Stomach (tissue), 9 donors: Measurements from ENCODE around the gene CTSF. TPM values are rescaled to one million over a fixed set of nuclear protein-coding genes. Genes with fewer than 3 reads are reported as not detected.

Experiments
- DNase-seq, 2 donors: peaks; one replicate each; pipeline versions ENCODE4 v3.0.0 to v3.0.0-alpha.2; 2013 to 2019
- H3K27ac ChIP-seq, 5 donors: fragments of 200-600 bp in 4 of 5; sonication (generic) in 4 of 5; one replicate each; pipeline ENCODE4 v1.5.1; 2013 to 2019; ENCODE audit warnings: mild to moderate bottlenecking in 1 of 5, moderate library complexity in 1 of 5
- H3K27me3 ChIP-seq, 3 donors: fragments of 200-600 bp; sonication (generic); one replicate each; pipeline ENCODE4 v1.5.1; 2017 to 2019; ENCODE audit warnings: mixed run types in 1 of 3
- H3K36me3 ChIP-seq, 4 donors: fragments of 200-600 bp; sonication (generic); 1 replicate in 3 of 4; 2 replicates in 1 of 4; pipeline ENCODE4 v1.5.1; 2016 to 2019
- H3K4me1 ChIP-seq, 4 donors: fragments of 200-600 bp; sonication (generic); one replicate each; pipeline ENCODE4 v1.5.1; 2016 to 2019
- H3K4me3 ChIP-seq, 4 donors: fragments of 200-600 bp; sonication (generic) in 3 of 4; one replicate each; pipeline ENCODE4 v1.5.1; 2016 to 2019; ENCODE audit warnings: mild to moderate bottlenecking in 1 of 4
- H3K9me3 ChIP-seq, 4 donors: fragments of 200-600 bp; sonication (generic); one replicate each; pipeline ENCODE4 v1.5.1; 2016 to 2019
- EP300 ChIP-seq: sonication (generic); formaldehyde crosslinking; IDR thresholded peaks from one replicate; pipeline ENCODE4 v1.6.1; 2017; ENCODE audit warnings: antibody characterized with exemption
- POLR2A ChIP-seq, 4 donors: fragments of 450-650 bp; IDR thresholded peaks; one replicate each; pipeline ENCODE4 v1.6.1; 2016; ENCODE audit warnings: antibody characterized with exemption in 4 of 4, control low read depth in 2 of 4, mild to moderate bottlenecking in 1 of 4, moderate library complexity in 1 of 4
- POLR2AphosphoS5 ChIP-seq, 3 donors: sonication (generic); formaldehyde crosslinking; IDR thresholded peaks; one replicate each; pipeline ENCODE4 v1.6.1; 2016; ENCODE audit warnings: antibody characterized with exemption in 3 of 3
- WGBS, 5 donors: extraction: QIAGEN DNeasy Blood & Tissue Kit in 3 of 5; methylation state at CpG; one replicate each; pipeline versions ENCODE4 v1.1.5 to v1.1.7; 2013 to 2018; 5-methylcytosine and 5-hydroxymethylcytosine counted together
- intact Hi-C: fragments of 100-400 bp; cut with DNase I; formaldehyde crosslinking; loops from one replicate; pipeline ENCODE4 v1.15.1; 2023; ENCODE audit warnings: low total_unique reads
- polyA plus RNA-seq, 3 donors: library from polyadenylated mRNA; stranded (reverse); fragments of 200-250 nt; gene quantifications; one replicate each; pipeline ENCODE4 v1.2.3, GENCODE V29; 2013
- total RNA-seq, 5 donors: library from RNA; depleted of rRNA; stranded (reverse); fragments of >200 nt; gene quantifications; one replicate each; pipeline versions ENCODE4 v1.1.0 to v1.2.3, GENCODE V29; 2014 to 2016
- TF ChIP-seq, protein P1 (sequence below), 7 experiments: fragments of 450-650 bp in 4 of 7; fragments of 200-600 bp in 3 of 7; sonication (generic) in 3 of 7; IDR thresholded peaks; one replicate each; pipeline ENCODE4 v1.5.1; 2016 to 2019; ENCODE audit warnings: antibody characterized with exemption in 7 of 7, control low read depth in 2 of 7, mild to moderate bottlenecking in 1 of 7
- donor health status: healthy with polysubstance abuse.
- donor health status: Bipolar disorder and iron deficiency.
- donor health status: healthy.

Gene CTSF
- total and polyA plus RNA-seq, 8 donors = 7.6 to 105 (median 34.4) TPM

GRCh38 chr11:66530927-66531709, 37.3 kb downstream of the CTSF start:
- Histone ChIP-seq H3K4me1 (no peaks in the 10 kb centered on the region), H3K27me3 (no peaks in the 10 kb centered on the region), H3K27ac (no peak overlapping the region), H3K36me3 (peaks cover 0 to 97% (median 91%) of the 10 kb centered on the region in 4 donors), H3K9me3 (no peaks in the 10 kb centered on the region), H3K4me3 (no peak overlapping the region)
- no peak for TF ChIP-seq POLR2AphosphoS5 (IDR thresholded peaks at IDR 0.05)
- TF ChIP-seq, protein P1, sequence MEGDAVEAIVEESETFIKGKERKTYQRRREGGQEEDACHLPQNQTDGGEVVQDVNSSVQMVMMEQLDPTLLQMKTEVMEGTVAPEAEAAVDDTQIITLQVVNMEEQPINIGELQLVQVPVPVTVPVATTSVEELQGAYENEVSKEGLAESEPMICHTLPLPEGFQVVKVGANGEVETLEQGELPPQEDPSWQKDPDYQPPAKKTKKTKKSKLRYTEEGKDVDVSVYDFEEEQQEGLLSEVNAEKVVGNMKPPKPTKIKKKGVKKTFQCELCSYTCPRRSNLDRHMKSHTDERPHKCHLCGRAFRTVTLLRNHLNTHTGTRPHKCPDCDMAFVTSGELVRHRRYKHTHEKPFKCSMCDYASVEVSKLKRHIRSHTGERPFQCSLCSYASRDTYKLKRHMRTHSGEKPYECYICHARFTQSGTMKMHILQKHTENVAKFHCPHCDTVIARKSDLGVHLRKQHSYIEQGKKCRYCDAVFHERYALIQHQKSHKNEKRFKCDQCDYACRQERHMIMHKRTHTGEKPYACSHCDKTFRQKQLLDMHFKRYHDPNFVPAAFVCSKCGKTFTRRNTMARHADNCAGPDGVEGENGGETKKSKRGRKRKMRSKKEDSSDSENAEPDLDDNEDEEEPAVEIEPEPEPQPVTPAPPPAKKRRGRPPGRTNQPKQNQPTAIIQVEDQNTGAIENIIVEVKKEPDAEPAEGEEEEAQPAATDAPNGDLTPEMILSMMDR (IDR thresholded peaks at IDR 0.05) = no peak
- no peak for TF ChIP-seq POLR2A (IDR thresholded peaks at IDR 0.05)
- DNase-seq = no peak
- 85 to 89% (median 88%) methylated on average over 4 to 10 of the region's 10 CpGs for WGBS, 5 donors
- intact Hi-C loops = no loop called here

- no peak for DNase-seq
Observed at GRCh38 chr11:66529655-66530054, 38.8 kb downstream of the CTSF start.

DNA sequence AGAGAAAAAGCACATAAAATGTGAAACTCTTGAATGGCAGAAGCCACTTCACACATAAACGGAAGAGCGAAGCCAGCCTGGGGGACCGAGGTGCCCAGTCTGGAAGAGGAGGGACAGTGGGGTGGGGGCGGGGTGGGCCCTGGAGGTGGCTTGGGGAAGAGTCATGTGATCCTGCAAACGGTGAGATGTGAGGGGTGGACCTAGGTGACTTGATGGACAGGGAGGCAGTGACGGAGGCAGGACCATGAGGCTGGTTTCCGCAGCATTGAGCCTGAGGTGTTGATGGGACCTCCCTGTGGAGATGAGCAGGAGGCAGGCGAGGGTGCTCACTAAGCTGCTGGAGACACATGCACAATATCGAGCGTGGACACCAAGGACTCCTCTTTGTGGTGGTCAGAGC, 39.3 kb downstream of the CTSF start:
- Histone ChIP-seq H3K4me3 (no peak overlapping the region), H3K27ac (no peak overlapping the region), H3K4me1 (no peaks in the 10 kb centered on the region), H3K9me3 (no peaks in the 10 kb centered on the region), H3K27me3 (no peaks in the 10 kb centered on the region), H3K36me3 (peaks cover 0 to 89% (median 81%) of the 10 kb centered on the region in 4 donors)
- no peak for TF ChIP-seq POLR2AphosphoS5 (IDR thresholded peaks at IDR 0.05)
- no peak for TF ChIP-seq POLR2A (IDR thresholded peaks at IDR 0.05)
- no peak for TF ChIP-seq EP300
- TF ChIP-seq, protein P1 (IDR thresholded peaks at IDR 0.05) = no peak
- intact Hi-C loops = no loop called here
- no peak for DNase-seq
- WGBS, 5 donors = 76 to 82% (median 79%) methylated on average over 10 of the region's 10 CpGs

More at GRCh38 chr11:66529655-66530054, 38.8 kb downstream of the CTSF start:
- WGBS, 5 donors = 84 to 91% (median 88%) methylated on average over 9 to 13 of the region's 13 CpGs
- no peaks in the 10 kb centered on the region for H3K4me1 ChIP-seq
- H3K36me3 ChIP-seq = peaks cover 0 to 87% (median 81%) of the 10 kb centered on the region in 4 donors
- intact Hi-C loops = no loop called here
- H3K27me3 ChIP-seq = no peaks in the 10 kb centered on the region
- TF ChIP-seq POLR2A (IDR thresholded peaks at IDR 0.05) (no peak), EP300 (no peak), POLR2AphosphoS5 (IDR thresholded peaks at IDR 0.05) (no peak)
- TF ChIP-seq, protein P1 (IDR thresholded peaks at IDR 0.05) = no peak
- H3K9me3 ChIP-seq = no peaks in the 10 kb centered on the region
- H3K27ac ChIP-seq = no peak overlapping the region
- H3K4me3 ChIP-seq = no peak overlapping the region

GRCh38 chr11:66524304-66525040, 43.9 kb downstream of the CTSF start:
- TF ChIP-seq EP300 = no peak
- TF ChIP-seq POLR2A (IDR thresholded peaks at IDR 0.05) = no peak
- TF ChIP-seq POLR2AphosphoS5 (IDR thresholded peaks at IDR 0.05) = no peak
- WGBS, 5 donors = 85 to 95% (median 88%) methylated on average over 8 to 10 of the region's 10 CpGs
- H3K4me1 ChIP-seq = no peaks in the 10 kb centered on the region
- H3K27ac ChIP-seq = no peak overlapping the region
- H3K4me3 ChIP-seq = no peak overlapping the region
- no peaks in the 10 kb centered on the region for H3K27me3 ChIP-seq
- peaks cover 27 to 89% (median 83%) of the 10 kb centered on the region in 4 donors for H3K36me3 ChIP-seq
- intact Hi-C loops = no loop called here
- H3K9me3 ChIP-seq = no peaks in the 10 kb centered on the region
- DNase-seq = no peak
